Sigmoid colon (tissue), 7 donors: ENCODE data around the gene SPACA5B. TPM values are rescaled to one million over a fixed set of nuclear protein-coding genes. Genes with fewer than 3 reads are reported as not detected.
"Not testable (repeated sequence)": the region's sequence is repeated elsewhere in the genome, so short reads cannot be mapped to it uniquely, and the experiment has no call there.

Source experiments
- DNase-seq: peaks from one replicate; pipeline ENCODE4 v3.0.0-alpha.2; 2019
- H3K27ac ChIP-seq, 4 donors: fragments of 200-600 bp; sonication (generic); one replicate each; pipeline ENCODE4 v1.5.1; 2016 to 2019; ENCODE audit warnings: mild to moderate bottlenecking in 1 of 4
- H3K27me3 ChIP-seq, 3 donors: fragments of 200-600 bp; sonication (generic); one replicate each; pipeline ENCODE4 v1.5.1; 2019; ENCODE audit warnings: mild to moderate bottlenecking in 1 of 3
- H3K36me3 ChIP-seq, 4 donors: fragments of 200-600 bp; sonication (generic); one replicate each; pipeline ENCODE4 v1.5.1; 2016 to 2019
- H3K4me1 ChIP-seq, 4 donors: fragments of 200-600 bp; sonication (generic); one replicate each; pipeline ENCODE4 v1.5.1; 2017 to 2019
- H3K4me3 ChIP-seq, 4 donors: fragments of 200-600 bp; sonication (generic); one replicate each; pipeline ENCODE4 v1.5.1; 2017 to 2019; ENCODE audit warnings: mild to moderate bottlenecking in 2 of 4, moderate library complexity in 1 of 4
- H3K9me3 ChIP-seq, 4 donors: fragments of 200-600 bp in 3 of 4; sonication (generic) in 3 of 4; one replicate each; pipeline versions ENCODE4 v1.5.1 to v1.6.1; 2013 to 2019
- EP300 ChIP-seq, 4 donors: sonication (generic); formaldehyde crosslinking; IDR thresholded peaks; one replicate each; pipeline ENCODE4 v1.6.1; 2017; ENCODE audit warnings: antibody characterized with exemption in 4 of 4
- POLR2A ChIP-seq, 2 donors: fragments of 450-650 bp; IDR thresholded peaks; one replicate each; pipeline ENCODE4 v1.6.1; 2016; ENCODE audit warnings: antibody characterized with exemption in 2 of 2, mild to moderate bottlenecking in 2 of 2, moderate library complexity in 2 of 2
- POLR2AphosphoS5 ChIP-seq, 4 donors: sonication (generic); formaldehyde crosslinking; IDR thresholded peaks; one replicate each; pipeline ENCODE4 v1.6.1; 2017; ENCODE audit warnings: antibody characterized with exemption in 4 of 4
- WGBS, 2 donors: extraction: QIAGEN DNeasy Blood & Tissue Kit; methylation state at CpG; one replicate each; pipeline ENCODE4 v1.1.7; 2013; 5-methylcytosine and 5-hydroxymethylcytosine counted together
- intact Hi-C: fragments of 100-400 bp; cut with DNase I; formaldehyde crosslinking; loops from one replicate; pipeline ENCODE4 v1.15.1; 2023
- polyA plus RNA-seq, 3 donors: library from polyadenylated mRNA; stranded (reverse); fragments of 200-250 nt; gene quantifications; one replicate each; pipeline ENCODE4 v1.2.3, GENCODE V29; 2013
- total RNA-seq, 4 donors: library from RNA; depleted of rRNA; stranded (reverse); fragments of >200 nt; gene quantifications; one replicate each; pipeline ENCODE4 v1.1.0, GENCODE V29; 2016
- TF ChIP-seq, protein P1 (sequence below), 4 experiments: fragments of 450-650 bp in 3 of 4; fragments of 200-600 bp in 1 of 4; IDR thresholded peaks; one replicate each; pipeline ENCODE4 v1.5.1; 2016 to 2019; ENCODE audit warnings: antibody characterized with exemption in 4 of 4, mild to moderate bottlenecking in 3 of 4, moderate library complexity in 2 of 4
- donor health status: healthy with polysubstance abuse.
- donor health status: Bipolar disorder and iron deficiency.
- donor health status: healthy.

Gene SPACA5B
- total and polyA plus RNA-seq, 7 donors, result not detected

DNA sequence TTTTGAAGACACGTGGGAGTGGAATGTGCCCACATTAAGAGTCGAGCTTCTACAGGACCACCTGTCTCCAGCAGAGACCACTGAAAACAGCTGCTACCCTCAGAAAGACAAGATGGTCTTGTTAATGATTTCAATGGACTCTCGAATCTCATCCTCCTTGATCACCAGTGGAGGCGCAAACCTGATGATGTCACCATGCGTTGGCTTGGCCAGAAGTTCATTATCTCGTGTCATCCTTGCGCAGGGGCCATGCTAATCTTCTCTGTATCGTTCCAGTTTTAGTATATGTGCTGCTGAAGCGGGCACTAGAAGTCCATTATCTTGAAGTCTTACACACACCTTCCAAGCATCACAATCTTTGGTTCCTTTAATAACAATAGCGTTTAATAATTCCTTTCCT is 23.3 kb downstream of the SPACA5B start:
- intact Hi-C loops, result no loop called here
- WGBS, 2 donors, result 83 to 88% methylated on average over 10 of the region's 10 CpGs

DNA sequence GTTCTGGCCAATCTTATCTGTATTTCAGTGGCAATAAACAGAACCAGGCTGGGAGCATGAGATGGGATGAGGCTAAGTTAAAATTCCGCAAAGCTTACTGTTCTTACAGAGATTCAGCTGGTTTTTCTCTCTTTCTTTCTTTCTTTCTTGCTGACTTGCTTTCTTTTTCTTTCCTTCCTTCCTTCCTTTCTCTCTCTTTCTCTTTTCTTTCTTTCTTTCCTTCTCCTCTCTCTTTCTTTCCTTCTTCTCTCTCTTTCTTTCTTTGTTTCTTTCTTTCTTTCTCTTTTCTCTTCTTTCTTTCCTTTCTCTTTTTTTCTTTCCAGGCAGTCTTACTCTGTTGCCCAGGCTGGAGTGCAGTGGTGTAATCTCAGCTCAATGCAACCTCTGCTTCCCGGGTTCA is 24.4 kb downstream of the SPACA5B start:
- 96 to 98% methylated on average over 2 of the region's 2 CpGs for WGBS, 2 donors
- intact Hi-C loops, result no loop called here
- Histone ChIP-seq H3K27ac (no peak overlapping the region), H3K4me3 (no peak overlapping the region), H3K9me3 (no peaks in the 10 kb centered on the region), H3K27me3 (no peaks in the 10 kb centered on the region), H3K4me1 (no peaks in the 10 kb centered on the region), H3K36me3 (no peaks in the 10 kb centered on the region)
- TF ChIP-seq POLR2A (IDR thresholded peaks at IDR 0.05), result no peak
- TF ChIP-seq POLR2AphosphoS5 (IDR thresholded peaks at IDR 0.05), result no peak
- TF ChIP-seq, protein P1, sequence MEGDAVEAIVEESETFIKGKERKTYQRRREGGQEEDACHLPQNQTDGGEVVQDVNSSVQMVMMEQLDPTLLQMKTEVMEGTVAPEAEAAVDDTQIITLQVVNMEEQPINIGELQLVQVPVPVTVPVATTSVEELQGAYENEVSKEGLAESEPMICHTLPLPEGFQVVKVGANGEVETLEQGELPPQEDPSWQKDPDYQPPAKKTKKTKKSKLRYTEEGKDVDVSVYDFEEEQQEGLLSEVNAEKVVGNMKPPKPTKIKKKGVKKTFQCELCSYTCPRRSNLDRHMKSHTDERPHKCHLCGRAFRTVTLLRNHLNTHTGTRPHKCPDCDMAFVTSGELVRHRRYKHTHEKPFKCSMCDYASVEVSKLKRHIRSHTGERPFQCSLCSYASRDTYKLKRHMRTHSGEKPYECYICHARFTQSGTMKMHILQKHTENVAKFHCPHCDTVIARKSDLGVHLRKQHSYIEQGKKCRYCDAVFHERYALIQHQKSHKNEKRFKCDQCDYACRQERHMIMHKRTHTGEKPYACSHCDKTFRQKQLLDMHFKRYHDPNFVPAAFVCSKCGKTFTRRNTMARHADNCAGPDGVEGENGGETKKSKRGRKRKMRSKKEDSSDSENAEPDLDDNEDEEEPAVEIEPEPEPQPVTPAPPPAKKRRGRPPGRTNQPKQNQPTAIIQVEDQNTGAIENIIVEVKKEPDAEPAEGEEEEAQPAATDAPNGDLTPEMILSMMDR (IDR thresholded peaks at IDR 0.05), result no peak
- TF ChIP-seq EP300 (IDR thresholded peaks at IDR 0.05), result no peak
- DNase-seq, result no peak

More for the DNA sequence above, 23.3 kb downstream of the SPACA5B start:
- no peak overlapping the region for H3K27ac ChIP-seq
- H3K4me3 ChIP-seq, result no peak overlapping the region
- no peaks in the 10 kb centered on the region for H3K4me1 ChIP-seq
- H3K27me3 ChIP-seq, result no peaks in the 10 kb centered on the region
- H3K36me3 ChIP-seq, result no peaks in the 10 kb centered on the region
- no peaks in the 10 kb centered on the region for H3K9me3 ChIP-seq
- TF ChIP-seq EP300 (IDR thresholded peaks at IDR 0.05), result no peak
- no peak for TF ChIP-seq POLR2AphosphoS5 (IDR thresholded peaks at IDR 0.05)
- TF ChIP-seq, protein P1 (IDR thresholded peaks at IDR 0.05), result no peak
- no peak for TF ChIP-seq POLR2A (IDR thresholded peaks at IDR 0.05)
- no peak for DNase-seq

DNA sequence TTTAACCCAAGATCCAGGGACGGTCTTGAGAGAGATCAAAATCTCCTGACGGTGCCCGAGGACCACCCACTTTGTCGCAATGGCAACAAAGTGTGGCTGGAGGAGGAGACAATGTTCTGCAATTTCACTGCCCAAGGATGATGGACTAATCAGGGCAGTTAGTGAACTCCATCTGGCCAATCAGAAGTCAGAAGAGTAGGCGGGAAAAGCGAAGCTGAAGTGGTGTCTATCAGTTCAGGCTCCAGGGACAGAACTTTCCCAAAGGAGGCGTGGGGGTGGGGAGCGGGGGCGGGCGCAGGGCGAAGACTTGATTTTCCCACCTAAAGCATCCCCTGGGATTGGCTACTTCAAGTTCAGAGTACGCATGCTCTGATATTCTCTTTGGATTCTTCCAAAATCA is 25.6 kb downstream of the SPACA5B start:
- TF ChIP-seq POLR2A (IDR thresholded peaks at IDR 0.05) (no peak), POLR2AphosphoS5 (IDR thresholded peaks at IDR 0.05) (no peak), EP300 (IDR thresholded peaks at IDR 0.05) (no peak)
- TF ChIP-seq, protein P1 (IDR thresholded peaks at IDR 0.05), result no peak
- Histone ChIP-seq H3K36me3 (no peaks in the 10 kb centered on the region), H3K27me3 (no peaks in the 10 kb centered on the region), H3K4me3 (no peak overlapping the region), H3K27ac (no peak overlapping the region), H3K4me1 (no peaks in the 10 kb centered on the region), H3K9me3 (no peaks in the 10 kb centered on the region)
- WGBS, 2 donors, result 92 to 93% methylated on average over 12 of the region's 12 CpGs
- no peak for DNase-seq
- intact Hi-C loops, result no loop called here

DNA sequence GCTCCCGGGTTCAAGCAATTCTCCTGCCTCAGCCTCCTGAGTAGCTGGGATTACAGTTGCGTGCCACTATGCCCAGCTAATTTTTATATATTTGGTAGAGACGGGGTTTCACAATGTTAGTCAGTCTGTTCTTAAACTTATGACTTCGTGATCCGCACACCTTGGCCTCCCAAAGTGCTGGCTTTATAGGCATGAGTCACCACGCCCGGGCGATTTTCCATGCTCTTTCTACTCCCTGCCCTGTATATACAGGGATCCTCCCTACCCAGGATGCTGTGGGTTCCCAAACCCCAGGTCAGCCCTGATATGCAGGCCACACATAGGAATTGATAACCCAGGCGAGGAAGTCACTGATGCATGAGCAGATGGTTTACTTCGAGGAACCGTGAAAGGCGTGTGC is 34.8 kb downstream of the SPACA5B start:
- H3K4me1 ChIP-seq, result no peaks in the 10 kb centered on the region
- H3K4me3 ChIP-seq, result no peak overlapping the region
- DNase-seq, result no peak
- H3K36me3 ChIP-seq, result no peaks in the 10 kb centered on the region
- 70 to 81% methylated on average over 12 of the region's 12 CpGs for WGBS, 2 donors
- H3K9me3 ChIP-seq, result no peaks in the 10 kb centered on the region
- H3K27me3 ChIP-seq, result no peaks in the 10 kb centered on the region
- intact Hi-C loops, result no loop called here
- H3K27ac ChIP-seq, result no peak overlapping the region
- TF ChIP-seq EP300 (IDR thresholded peaks at IDR 0.05), result no peak
- no peak for TF ChIP-seq POLR2AphosphoS5 (IDR thresholded peaks at IDR 0.05)
- TF ChIP-seq, protein P1 (IDR thresholded peaks at IDR 0.05), result no peak
- TF ChIP-seq POLR2A (IDR thresholded peaks at IDR 0.05), result no peak

DNA sequence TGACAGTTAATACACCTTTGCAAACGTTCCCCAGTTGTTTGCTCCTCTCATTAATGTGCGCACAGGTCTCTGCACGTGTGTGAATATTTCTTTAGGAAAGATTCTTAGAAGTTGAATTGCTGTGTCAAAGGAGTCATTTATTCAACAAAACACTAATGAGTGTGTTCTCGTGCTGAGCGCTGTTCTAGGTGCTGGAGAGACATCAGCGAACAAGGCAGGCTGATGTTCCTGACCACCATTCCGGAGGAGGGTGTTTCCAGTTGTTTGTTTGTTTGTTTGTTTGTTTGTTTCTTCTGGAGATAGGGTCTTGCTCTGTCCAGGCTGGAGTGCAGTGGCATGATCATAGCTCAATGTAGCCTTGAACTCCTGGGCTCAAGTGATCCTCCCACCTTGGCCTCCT is 35.9 kb downstream of the SPACA5B start:
- H3K4me3 ChIP-seq, H3K9me3 ChIP-seq, H3K36me3 ChIP-seq, DNase-seq, H3K4me1 ChIP-seq, H3K27ac ChIP-seq, H3K27me3 ChIP-seq, intact Hi-C loops: not testable (repeated sequence)
- WGBS, 2 donors, result 64 to 74% methylated on average over 5 to 6 of the region's 7 CpGs
